ENCODE results near the gene PPP3CA.

DNA sequence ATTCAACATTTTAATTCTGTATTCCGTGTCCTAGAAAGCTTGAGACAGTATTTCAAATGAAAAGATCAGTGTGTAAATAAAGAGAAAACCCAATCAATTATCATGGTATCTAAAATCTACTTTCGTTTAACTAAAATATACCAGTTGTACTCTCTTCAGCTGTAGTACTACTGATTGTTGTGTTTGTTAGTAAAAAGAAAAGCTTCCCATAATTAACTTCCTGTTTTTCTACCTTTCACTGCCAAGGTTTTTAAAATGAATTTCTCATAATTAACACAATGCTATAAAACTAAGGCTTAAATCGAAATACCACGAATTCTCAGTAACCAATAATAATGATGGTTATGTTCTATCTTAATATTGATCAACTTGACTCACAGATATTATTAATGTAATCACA, 37.4 kb downstream of the PPP3CA start:
- no peak for TF ChIP-seq CTCF (IDR thresholded peaks at IDR 0.05)
- no peak for TF ChIP-seq POLR2A (IDR thresholded peaks at IDR 0.05)
- TF ChIP-seq EP300 (IDR thresholded peaks at IDR 0.05) = no peak
